ENCODE results near the gene PLGLB1.
"Not testable (repeated sequence)": the region's sequence is repeated elsewhere in the genome, so short reads cannot be mapped to it uniquely, and the experiment has no call there.

Gene PLGLB1

DNA sequence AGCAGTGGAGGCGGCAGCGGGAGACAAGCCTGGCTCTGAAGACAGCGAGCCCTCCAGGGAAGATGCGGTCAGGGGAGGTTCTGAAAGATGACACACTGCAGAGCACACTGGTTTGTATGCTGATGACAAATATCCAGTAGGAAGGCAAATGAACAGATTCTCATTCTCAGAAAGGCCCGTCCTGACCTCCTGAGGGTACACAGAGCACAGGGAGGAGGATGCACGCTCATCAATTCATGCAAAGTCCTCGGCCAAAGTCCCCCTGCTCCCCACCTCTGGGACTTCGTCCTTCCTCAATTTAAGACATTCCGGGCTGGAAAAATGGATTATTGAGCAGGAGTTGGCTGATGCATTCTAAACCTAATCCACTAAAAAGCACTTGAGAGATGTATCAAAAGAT is 2.6 kb downstream of the PLGLB1 start:
- not testable (repeated sequence) for H3K27me3 ChIP-seq (ENCODE audit: insufficient read depth, low read depth, severe bottlenecking); H3K27ac ChIP-seq; H3K4me3 ChIP-seq (ENCODE audit: low read depth, low read length); DNase-seq; H3K36me3 ChIP-seq; H3K9me3 ChIP-seq (ENCODE audit: severe bottlenecking)

DNA sequence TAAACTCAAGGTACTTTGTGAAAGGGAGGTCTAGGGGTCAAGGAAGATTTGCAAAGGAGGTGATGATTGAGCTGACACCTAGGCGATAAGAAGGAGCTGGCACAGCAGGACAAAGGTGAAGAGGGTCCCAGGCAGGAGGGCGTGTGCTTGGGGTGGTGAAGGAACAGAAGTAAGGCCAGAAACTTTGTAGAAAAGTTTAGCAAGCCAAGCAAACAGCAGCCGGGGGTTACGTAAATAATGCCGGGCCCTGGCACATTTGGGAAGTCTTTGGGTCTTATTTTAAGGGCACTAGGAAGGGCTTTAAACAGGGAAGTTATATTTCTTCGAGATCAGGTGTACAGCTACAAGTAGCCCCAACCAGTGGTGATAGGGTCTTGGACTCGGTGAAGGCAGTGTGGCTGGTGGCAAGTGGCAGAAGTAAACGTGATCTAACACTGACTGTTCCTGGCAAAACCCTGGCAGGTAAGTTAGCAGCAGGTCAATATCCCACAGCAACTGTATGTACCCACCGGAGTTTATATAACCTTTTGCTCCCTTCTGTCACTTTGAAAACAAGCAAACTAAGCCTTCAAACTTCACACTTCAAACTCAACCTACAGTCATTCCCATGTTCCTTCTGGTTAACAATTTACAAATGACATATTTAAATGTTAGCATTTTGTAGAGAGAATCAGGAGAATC is 7.0 kb downstream of the PLGLB1 start:
- not testable (repeated sequence) for H3K4me3 ChIP-seq (ENCODE audit: low read depth, low read length); DNase-seq; H3K27ac ChIP-seq; H3K9me3 ChIP-seq (ENCODE audit: severe bottlenecking); H3K27me3 ChIP-seq (ENCODE audit: insufficient read depth, low read depth, severe bottlenecking); H3K36me3 ChIP-seq

DNA sequence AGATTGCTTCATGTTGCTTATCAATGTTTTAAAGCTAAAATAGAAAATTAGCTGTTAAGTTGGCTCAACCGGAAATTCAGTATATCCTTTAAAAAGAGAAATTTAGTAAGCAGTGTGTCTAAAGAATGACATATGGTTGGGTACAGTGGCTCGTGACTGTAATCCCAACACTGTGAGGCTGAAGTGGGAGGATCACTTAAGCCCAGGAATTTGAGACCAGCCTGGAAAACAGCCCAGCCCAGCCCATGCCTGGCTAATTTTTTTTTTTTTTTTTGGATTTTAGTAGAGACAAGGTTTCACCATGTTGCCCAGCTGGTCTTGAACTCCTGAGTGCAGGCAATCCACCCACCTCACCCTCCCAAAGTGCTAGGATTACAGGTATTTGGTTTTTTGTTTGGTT is 17.2 kb downstream of the PLGLB1 start:
- not testable (repeated sequence) for DNase-seq; H3K4me3 ChIP-seq (ENCODE audit: low read depth, low read length); H3K27me3 ChIP-seq (ENCODE audit: insufficient read depth, low read depth, severe bottlenecking)

More for the DNA sequence above, 17.2 kb downstream of the PLGLB1 start:
- H3K9me3 ChIP-seq (ENCODE audit: severe bottlenecking); H3K27ac ChIP-seq; H3K36me3 ChIP-seq: not testable (repeated sequence)

All from WERI-Rb-1 (cell line).